PFSK-1 (cell line): ENCODE data around the gene OR3A2.

Experiments used
- FOXP2 ChIP-seq: optimal IDR thresholded peaks from 2 replicates; pipeline ENCODE3; 2011; ENCODE audit warnings: borderline replicate concordance, control low read depth, inconsistent platforms; ENCODE audit not compliant: insufficient read depth; ENCODE audit errors: extremely low read length, extremely low read depth
- POLR2AphosphoS5 ChIP-seq: IDR thresholded peaks from 2 replicates; pipeline ENCODE4 v1.6.1; 2012; ENCODE audit warnings: low read depth, mild to moderate bottlenecking, control low read depth, low read length, moderate library complexity
- REST ChIP-seq, 2 experiments: IDR thresholded peaks; 2 replicates each; pipeline versions ENCODE4 v1.6.1 to v1.8.0; 2011 to 2012; ENCODE audit warnings: low read depth in 2 of 2, low read length in 2 of 2, control low read depth in 1 of 2, inconsistent platforms in 1 of 2, mild to moderate bottlenecking in 1 of 2, moderate library complexity in 1 of 2; ENCODE audit not compliant: insufficient read depth in 1 of 2
- SIN3A ChIP-seq: IDR thresholded peaks from 2 replicates; pipeline ENCODE4 v1.6.1; 2012; ENCODE audit warnings: mild to moderate bottlenecking, low read length, moderate library complexity, borderline replicate concordance; ENCODE audit not compliant: insufficient read depth
- TAF1 ChIP-seq: IDR thresholded peaks from 2 replicates; pipeline ENCODE4 v1.6.1; 2012; ENCODE audit warnings: low read length, control low read depth, borderline replicate concordance; ENCODE audit not compliant: insufficient read depth

Gene OR3A2

DNA sequence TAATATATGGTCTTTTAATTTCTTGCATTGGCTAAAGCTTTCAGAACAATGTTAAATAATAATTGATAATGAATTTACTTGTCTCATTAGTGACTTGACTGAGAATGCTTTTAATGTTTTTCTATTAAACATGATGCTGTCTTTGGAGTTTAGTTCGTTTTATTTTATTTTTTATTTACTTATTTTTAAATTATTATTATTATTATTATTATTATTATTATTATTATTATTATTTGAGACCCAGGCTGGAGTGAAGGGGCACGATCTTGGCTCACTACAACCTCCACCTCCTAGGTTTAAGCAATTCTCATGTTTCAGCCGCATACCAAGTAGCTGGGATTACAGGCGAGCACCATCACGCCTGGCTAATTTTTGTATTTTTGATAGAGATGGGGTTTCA lies 29.5 kb upstream of the OR3A2 start:
- TF ChIP-seq POLR2AphosphoS5: no peak
- TF ChIP-seq SIN3A: no peak
- no peak for TF ChIP-seq FOXP2
- no peak for TF ChIP-seq TAF1

DNA sequence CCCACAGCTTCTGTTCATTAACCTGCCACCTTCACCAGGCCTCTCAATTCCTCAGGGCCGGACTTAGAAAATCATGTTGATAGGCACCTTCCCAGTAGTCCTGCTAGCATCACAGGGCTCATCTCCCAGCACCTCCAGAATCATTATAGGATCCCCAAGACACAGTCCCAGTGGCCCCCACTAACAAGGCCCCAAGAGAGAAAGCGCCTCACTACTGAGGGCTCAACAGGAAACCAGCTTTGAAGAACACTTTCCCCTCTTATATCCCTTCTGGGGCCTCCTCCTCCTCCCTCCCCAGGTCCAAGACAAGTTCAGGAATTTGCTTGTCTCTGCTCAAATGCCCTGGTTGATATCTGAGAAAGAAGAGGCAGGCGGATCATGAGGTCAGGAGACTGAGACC lies 25.0 kb upstream of the OR3A2 start, which contains the start of gene OR3A3:
TSS of gene OR3A3 (plus strand) at position 301 of the 400 bp plus-strand sequence.
- TF ChIP-seq POLR2AphosphoS5 (no peak), REST (IDR thresholded peaks at IDR 0.05; ENCODE audit: insufficient read depth in 1 of 2, low read depth in 2 of 2, low read length in 2 of 2) (no peak), FOXP2 (no peak), TAF1 (no peak), SIN3A (no peak)

DNA sequence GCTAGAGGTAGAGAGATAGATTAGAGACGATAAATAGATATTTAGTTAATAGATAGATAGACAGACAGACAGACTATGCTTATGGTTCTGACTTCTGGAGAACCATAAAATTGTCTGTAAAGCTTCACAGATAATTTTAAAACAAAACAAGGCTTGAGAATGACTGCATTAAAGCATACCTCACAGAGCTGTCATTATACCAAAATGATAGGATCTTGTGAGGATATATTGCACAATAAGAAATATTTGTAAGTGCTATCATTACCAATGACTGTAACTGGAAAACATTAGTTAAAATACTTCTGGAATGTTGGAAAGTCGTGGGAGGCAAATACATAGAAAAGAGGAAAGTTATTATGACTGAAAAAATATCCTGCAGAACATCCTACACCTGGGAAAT lies 15.7 kb upstream of the OR3A2 start:
- no peak for TF ChIP-seq FOXP2
- no peak for TF ChIP-seq REST (IDR thresholded peaks at IDR 0.05; ENCODE audit: insufficient read depth in 1 of 2, low read depth in 2 of 2, low read length in 2 of 2)
- no peak for TF ChIP-seq POLR2AphosphoS5
- no peak for TF ChIP-seq SIN3A
- TF ChIP-seq TAF1: no peak

DNA sequence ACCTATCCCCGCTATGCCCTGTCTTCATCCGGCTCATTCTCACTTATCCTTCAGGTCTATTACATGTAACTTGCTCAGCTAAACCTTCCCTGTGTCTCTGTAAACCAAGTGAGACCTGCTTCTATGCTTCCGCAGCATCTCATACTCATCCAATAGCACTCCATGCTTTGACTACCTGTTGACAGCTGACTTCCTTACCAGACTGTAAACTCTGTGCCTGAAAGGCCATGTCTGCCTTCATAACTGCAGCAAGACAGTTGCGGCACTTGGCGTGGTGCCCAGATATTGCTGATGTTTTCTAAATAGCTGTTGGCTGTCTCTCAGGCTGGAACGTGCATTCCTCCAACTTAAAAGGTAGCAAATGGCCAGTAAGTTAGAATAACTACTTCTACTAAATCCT lies 13.9 kb upstream of the OR3A2 start:
- no peak for TF ChIP-seq FOXP2
- TF ChIP-seq SIN3A: no peak
- no peak for TF ChIP-seq REST (IDR thresholded peaks at IDR 0.05; ENCODE audit: insufficient read depth in 1 of 2, low read depth in 2 of 2, low read length in 2 of 2)
- TF ChIP-seq POLR2AphosphoS5: no peak
- no peak for TF ChIP-seq TAF1

- no peak for TF ChIP-seq REST (IDR thresholded peaks at IDR 0.05; ENCODE audit: insufficient read depth in 1 of 2, low read depth in 2 of 2, low read length in 2 of 2)
- TF ChIP-seq TAF1: no peak
- TF ChIP-seq SIN3A: no peak
- no peak for TF ChIP-seq POLR2AphosphoS5
- TF ChIP-seq FOXP2: no peak
Observed at GRCh38 chr17:3398310-3398709, 12.2 kb upstream of the OR3A2 start, which contains the start of gene OR1E1. OR1E1 (minus strand) TSS chr17:3398410; CDS start chr17:3398410, 0 bp downstream.
